Kidney (tissue), 14 donors: ENCODE data around the gene TMEM253. TPM values are rescaled to one million over a fixed set of nuclear protein-coding genes. Genes with fewer than 3 reads are reported as not detected.
A peak's percentile ranks its signal among the peaks of the same experiment; 100 is the strongest.

ENCODE experiments used
- DNase-seq, 5 donors: peaks; one replicate each; pipeline ENCODE4 v3.0.0-alpha.2; 2013 to 2020
- FAIRE-seq: peaks from 2 replicates; lab custom pipeline; 2012; peaks lifted over from hg19 to GRCh38; lab: Jason Lieb, UNC
- H3K27ac ChIP-seq, 2 donors: one replicate each; pipeline ENCODE4 v1.7.0; 2013; ENCODE audit warnings: low read depth in 2 of 2, low read length in 2 of 2, inconsistent platforms in 1 of 2
- H3K27me3 ChIP-seq: one replicate; pipeline ENCODE4 v1.7.1; 2013; ENCODE audit warnings: low read length, inconsistent platforms; ENCODE audit not compliant: control insufficient read depth, insufficient read depth
- H3K36me3 ChIP-seq, 3 donors: one replicate each; pipeline versions ENCODE4 v1.7.0 to v1.7.1; 2013; ENCODE audit warnings: low read length in 3 of 3, control low read depth in 1 of 3, inconsistent platforms in 1 of 3; ENCODE audit not compliant: insufficient read depth in 3 of 3, control insufficient read depth in 2 of 3
- H3K4me1 ChIP-seq, 3 donors: one replicate each; pipeline versions ENCODE4 v1.7.0 to v1.7.1; 2013; ENCODE audit warnings: low read length in 3 of 3, inconsistent platforms in 1 of 3, low read depth in 1 of 3; ENCODE audit not compliant: control insufficient read depth in 2 of 3, insufficient read depth in 2 of 3
- H3K4me3 ChIP-seq, 3 donors: one replicate each; pipeline versions ENCODE4 v1.7.0 to v1.8.1; 2013; ENCODE audit warnings: low read length in 3 of 3, control low read depth in 1 of 3, inconsistent platforms in 1 of 3
- H3K9ac ChIP-seq, 3 donors: one replicate each; pipeline versions ENCODE4 v1.7.0 to v1.7.1; 2013; ENCODE audit warnings: low read length in 3 of 3, control low read depth in 1 of 3, inconsistent platforms in 1 of 3
- H3K9me3 ChIP-seq, 3 donors: one replicate each; pipeline versions ENCODE4 v1.7.0 to v1.7.1; 2013; ENCODE audit warnings: low read length in 3 of 3, control low read depth in 1 of 3, inconsistent platforms in 1 of 3; ENCODE audit not compliant: control insufficient read depth in 2 of 3, insufficient read depth in 1 of 3
- intact Hi-C: fragments of 100-400 bp; cut with DNase I; formaldehyde crosslinking; loops from one replicate; pipeline ENCODE4 v1.11.1; 2022
- polyA plus RNA-seq: library from polyadenylated mRNA; stranded (reverse); fragments of 350-450 nt; fragmentation: Illumina TruSeq; extraction: RNeasy Lipid Tissue Mini Kit (QIAGEN cat#74804); gene quantifications from one replicate; pipeline ENCODE4 v1.2.3, GENCODE V29; 2014; ENCODE audit warnings: low read depth, low replicate concordance; ENCODE audit not compliant: insufficient read depth
- total RNA-seq: library from RNA; stranded (reverse); fragmentation: NEBNext Ultra II Directional; extraction: Animal tissue kit (Norgen Biotek cat#: 25700); gene quantifications from one replicate; pipeline ENCODE4 v1.2.1, GENCODE V29; 2021
- TF ChIP-seq, protein P1 (sequence below): IDR thresholded peaks from 3 replicates; pipeline ENCODE4 v1.5.1; 2012; ENCODE audit warnings: mild to moderate bottlenecking, moderate library complexity, borderline replicate concordance; ENCODE audit not compliant: insufficient read depth; ENCODE audit errors: extremely low read depth
- donor health status: control.
- donor health status: control.
- donor health status: control.
- donor health status: control.
- donor health status: control.
- donor health status: DM: yes; HTN: yes; CAD: no.
- donor health status: Normal renal cell carcinoma (clear cell type).

The TMEM253 gene
- total and polyA plus RNA-seq, 2 donors from 2014 or later, result 0.41 to 0.43 TPM

DNA sequence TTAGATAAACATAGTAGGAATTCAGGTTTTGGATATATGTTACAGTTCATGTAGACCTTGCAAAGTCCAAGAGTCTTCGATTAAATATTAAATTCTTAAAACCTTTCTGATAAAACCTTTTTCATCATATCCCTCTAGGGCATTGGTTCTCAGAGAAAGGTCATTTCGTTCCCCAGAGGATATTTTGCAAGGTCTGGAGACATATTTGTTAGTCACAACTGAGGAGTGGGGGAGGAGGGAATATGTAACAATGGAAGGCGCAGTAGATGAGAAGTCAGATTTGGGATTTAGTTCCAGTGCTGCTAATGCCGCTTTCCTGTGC, 5.3 kb downstream of the TMEM253 start:
- TF ChIP-seq, protein P1, sequence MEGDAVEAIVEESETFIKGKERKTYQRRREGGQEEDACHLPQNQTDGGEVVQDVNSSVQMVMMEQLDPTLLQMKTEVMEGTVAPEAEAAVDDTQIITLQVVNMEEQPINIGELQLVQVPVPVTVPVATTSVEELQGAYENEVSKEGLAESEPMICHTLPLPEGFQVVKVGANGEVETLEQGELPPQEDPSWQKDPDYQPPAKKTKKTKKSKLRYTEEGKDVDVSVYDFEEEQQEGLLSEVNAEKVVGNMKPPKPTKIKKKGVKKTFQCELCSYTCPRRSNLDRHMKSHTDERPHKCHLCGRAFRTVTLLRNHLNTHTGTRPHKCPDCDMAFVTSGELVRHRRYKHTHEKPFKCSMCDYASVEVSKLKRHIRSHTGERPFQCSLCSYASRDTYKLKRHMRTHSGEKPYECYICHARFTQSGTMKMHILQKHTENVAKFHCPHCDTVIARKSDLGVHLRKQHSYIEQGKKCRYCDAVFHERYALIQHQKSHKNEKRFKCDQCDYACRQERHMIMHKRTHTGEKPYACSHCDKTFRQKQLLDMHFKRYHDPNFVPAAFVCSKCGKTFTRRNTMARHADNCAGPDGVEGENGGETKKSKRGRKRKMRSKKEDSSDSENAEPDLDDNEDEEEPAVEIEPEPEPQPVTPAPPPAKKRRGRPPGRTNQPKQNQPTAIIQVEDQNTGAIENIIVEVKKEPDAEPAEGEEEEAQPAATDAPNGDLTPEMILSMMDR, result no peak
- Histone ChIP-seq H3K27me3 (no peaks in the 10 kb centered on the region), H3K27ac (peak overlapping the region in 1 of 2 donors; percentile 18), H3K36me3 (no peaks in the 10 kb centered on the region), H3K9ac (peak overlapping the region in 1 of 3 donors; percentile 37), H3K4me3 (no peak overlapping the region), H3K4me1 (peaks cover 6 to 32% (median 27%) of the 10 kb centered on the region in 3 donors), H3K9me3 (no peaks in the 10 kb centered on the region)
- DNase-seq (no peak), FAIRE-seq (no peak)
- intact Hi-C loops, result no loop called here

DNA sequence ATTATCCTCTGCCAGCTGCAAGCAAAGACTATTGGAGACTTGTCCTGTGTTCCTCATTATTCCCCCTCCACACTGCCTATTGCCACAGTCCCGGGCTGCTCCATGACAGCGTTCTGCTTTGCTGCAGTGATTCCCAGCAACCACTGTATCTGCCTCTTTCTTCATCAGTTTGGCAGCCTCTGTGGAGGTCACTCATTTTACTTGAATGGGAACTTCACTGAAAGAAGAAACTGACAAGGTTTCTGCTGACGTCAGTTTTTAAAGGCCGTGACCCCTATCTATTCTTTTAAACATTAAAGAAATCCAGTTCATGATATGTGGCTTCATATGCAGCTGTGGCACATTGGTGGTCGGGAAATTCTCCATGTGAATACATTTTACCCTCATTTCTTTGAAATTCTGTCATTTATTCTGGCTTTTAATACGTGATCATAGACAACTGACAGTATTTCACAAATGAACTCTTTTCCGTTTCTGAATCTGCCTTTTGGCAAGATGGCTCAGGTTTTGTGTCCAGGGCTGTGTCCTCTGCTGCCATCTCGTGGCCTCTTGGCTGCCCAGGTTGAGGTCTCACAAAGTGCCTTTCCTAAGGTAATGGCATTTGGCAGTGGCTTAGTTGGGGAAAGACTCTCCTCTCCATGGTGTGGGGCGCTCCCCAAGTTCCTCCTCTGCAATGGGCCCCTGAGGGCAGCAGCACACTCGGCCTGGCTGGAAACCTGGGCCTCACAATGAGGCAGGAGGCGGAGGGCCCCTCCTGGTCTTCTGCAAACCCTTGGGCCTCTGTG, 5.8 kb downstream of the TMEM253 start:
- TF ChIP-seq, protein P1, result peak; percentile 77
- H3K9ac ChIP-seq, result peak overlapping the region in 1 of 3 donors; percentile 37
- intact Hi-C loops, result no loop called here

DNA sequence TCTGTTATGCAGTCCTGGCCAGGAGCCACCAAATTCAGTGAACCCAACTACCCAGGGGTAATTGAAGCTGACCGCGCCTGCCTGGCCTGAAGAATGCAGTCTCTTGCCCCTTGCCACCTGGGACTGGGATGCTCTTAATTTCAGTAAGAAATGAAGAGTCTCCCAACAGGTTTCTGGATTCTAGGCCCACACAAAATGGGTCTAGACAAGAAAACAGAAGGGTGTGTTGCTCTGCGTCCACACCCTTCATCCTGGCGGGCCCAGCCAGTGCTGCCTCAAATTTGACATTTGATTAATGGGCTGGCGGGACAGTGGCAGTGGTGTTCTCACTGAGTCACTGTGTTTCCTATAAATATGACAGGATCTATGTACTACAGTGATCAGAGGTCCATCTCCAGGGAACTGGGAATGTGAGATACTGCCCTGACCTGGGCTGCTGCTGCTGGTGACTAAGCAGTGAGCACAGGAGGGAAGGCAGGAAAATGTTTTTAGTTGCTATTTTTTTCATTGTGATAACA, 6.5 kb downstream of the TMEM253 start:
- Histone ChIP-seq H3K4me1 (peaks cover 6 to 32% (median 27%) of the 10 kb centered on the region in 3 donors), H3K4me3 (no peak overlapping the region), H3K36me3 (no peaks in the 10 kb centered on the region), H3K27me3 (no peaks in the 10 kb centered on the region), H3K9me3 (no peaks in the 10 kb centered on the region), H3K27ac (peak overlapping the region; percentile 5 to 81), H3K9ac (no peak overlapping the region)
- intact Hi-C loops, result no loop called here
- TF ChIP-seq, protein P1, result no peak
- FAIRE-seq, result no peak
- DNase-seq, result no peak

More for the DNA sequence above, 5.8 kb downstream of the TMEM253 start:
- Histone ChIP-seq H3K9me3 (no peaks in the 10 kb centered on the region), H3K4me3 (peak overlapping the region; percentile 6 to 19 (median 9)), H3K4me1 (peaks cover 6 to 32% (median 27%) of the 10 kb centered on the region in 3 donors), H3K27ac (peak overlapping the region; percentile 5 to 81), H3K36me3 (no peaks in the 10 kb centered on the region), H3K27me3 (no peaks in the 10 kb centered on the region)
- no peak for FAIRE-seq
- peak; percentile 86 to 92 (median 90) for DNase-seq
